Effector CD4-positive, alpha-beta T cell (primary cell): ENCODE measurements around the gene GRAMD2A.

ENCODE experiments used
- DNase-seq: peaks from one replicate; pipeline ENCODE4 v3.0.0-alpha.2; 2020

Gene GRAMD2A

DNA sequence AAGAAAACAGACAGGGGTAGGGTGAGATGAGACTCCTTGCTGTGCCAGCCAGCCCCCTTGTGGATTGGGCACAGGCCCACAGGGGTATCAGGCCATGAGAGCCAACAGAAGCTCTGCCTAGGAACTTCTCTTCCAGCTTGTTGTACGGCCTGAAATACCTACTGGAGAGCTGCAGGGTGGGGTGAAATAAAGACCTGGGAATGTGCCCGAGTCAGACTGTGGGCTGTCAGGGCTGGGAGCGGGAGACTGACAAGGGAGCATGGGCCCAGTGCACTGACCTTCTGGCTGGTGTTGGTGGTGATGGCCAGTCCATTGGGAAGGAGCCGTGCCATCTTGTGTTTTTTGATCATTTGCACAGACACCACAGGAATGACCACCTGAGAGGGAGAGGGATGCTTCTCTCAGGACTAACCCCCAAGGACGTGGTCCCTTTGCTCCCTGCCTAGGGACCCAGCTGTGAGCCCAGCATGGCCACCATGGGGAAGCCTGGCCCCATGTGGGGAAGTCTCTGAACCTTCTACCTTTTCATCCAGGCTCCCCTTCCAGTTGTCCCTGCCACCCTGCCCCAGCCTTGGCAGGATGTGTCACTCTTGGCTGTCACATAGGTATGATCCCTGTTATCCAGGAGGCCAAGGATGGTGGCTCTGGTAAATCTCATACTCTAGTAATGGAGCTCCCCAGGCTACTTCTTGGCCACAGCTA is 30.7 kb downstream of the GRAMD2A start:
- DNase-seq = no peak

DNA sequence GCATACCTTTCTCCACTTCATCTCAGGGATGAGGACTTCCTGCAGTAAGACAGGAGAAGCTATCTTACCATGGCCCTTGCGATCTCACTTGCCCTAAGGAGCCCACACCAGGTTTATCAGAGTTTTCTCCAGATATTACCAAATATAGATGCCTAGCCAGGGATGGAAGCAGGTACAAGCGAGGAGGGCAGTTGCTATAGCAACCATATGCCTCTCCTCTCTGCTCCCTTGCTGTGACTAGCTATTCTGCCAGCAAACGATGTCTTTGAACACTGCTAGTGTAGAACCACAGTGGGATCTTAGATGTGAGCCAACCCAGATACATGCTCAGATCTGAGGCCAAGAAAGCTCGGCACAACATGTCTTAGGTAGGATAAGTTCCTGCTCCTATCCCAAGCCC is 33.9 kb downstream of the GRAMD2A start:
- DNase-seq = no peak

GRCh38 chr15:72162569-72162968 is 35.0 kb downstream of the GRAMD2A start:
- no peak for DNase-seq

DNA sequence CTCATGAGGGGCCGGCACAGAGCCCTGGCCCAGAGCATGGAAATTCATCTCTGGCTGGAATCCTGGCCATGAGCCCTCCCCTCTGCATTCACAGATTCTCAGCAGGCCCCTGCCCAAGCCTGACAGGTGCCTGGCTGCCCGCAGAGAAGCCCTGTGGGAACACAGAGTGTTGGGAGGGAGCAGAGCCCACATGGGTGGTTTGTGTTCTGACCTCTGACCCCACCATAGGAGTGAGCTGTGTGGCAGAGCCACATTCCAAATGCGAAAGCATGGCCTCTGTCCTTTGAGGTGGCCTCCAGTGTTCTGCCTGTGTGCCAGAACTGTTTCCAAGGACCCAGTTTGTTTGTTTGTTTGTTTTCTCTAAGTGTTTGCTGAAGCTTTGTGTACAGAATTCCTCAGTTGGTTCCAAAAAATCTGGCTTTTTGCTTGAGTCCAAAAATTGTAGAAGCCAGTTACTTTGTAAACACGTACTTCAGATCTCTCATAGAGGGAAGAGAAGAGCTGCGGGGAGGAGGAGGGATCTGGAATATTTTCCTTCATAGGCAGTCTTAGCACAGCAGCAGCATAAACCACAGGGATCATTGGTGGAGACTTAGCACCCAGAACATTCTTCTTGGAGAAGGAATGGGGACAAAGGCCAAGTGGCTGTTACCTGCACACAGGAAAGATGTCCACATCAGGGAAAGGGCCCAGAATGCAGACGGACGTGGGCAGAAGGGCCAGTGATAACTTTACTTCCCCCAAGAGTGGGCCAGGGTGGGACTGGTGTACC is 36.0 kb downstream of the GRAMD2A start:
- no peak for DNase-seq

DNA sequence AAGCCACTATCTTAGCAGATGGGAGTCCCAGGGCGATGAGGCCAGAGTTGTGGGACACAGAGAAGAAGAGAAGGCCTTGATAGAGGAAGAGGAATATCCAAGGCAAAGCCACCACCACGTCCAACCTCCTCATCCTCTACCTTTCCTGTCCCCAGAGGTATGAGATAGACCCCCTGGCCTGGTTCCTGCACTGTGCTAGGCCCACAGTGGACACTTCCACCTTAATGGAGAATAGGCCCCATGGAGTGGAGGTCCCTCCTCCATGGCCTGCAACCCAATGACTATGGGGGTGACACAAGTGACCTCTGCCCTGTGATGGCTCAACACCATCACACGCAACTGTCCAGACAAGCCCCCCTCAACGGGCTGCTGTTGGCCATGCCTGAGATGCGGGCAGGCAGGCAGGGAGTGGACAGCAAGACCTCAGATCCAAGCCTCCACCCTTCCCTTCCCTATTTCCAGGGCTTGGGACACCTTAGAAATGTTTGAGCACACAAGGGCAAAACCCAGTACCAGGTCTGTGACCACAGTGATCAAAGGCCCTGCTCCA is 36.8 kb downstream of the GRAMD2A start:
- no peak for DNase-seq

- DNase-seq = no peak
These were observed 40.7 kb downstream of the GRAMD2A start for GRCh38 chr15:72156928-72157327.

GRCh38 chr15:72155635-72156616 is 41.7 kb downstream of the GRAMD2A start:
- DNase-seq = peak; percentile 76

- no peak for DNase-seq
These were observed 42.5 kb downstream of the GRAMD2A start for GRCh38 chr15:72155003-72155621.

DNA sequence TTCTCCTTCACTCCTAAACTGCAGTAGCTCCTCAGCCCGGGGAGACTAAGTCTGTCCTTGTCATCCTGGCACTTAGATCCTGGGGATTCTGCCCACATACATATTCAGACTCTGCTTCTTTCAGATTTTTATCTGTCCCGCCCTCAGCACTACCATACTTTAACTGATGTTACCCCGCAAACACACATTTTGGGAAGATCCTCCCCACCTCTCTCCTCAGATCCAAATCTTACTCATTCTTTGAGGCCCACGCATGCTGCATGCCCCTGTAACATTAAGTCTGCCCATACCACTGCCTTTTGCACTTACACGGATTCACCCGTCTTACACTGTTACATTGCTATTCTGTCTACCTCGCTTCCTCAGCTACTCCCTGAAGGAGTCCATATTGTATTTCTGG is 43.3 kb downstream of the GRAMD2A start:
- no peak for DNase-seq

- DNase-seq = no peak
These were observed 44.2 kb downstream of the GRAMD2A start for GRCh38 chr15:72153269-72154000.

DNA sequence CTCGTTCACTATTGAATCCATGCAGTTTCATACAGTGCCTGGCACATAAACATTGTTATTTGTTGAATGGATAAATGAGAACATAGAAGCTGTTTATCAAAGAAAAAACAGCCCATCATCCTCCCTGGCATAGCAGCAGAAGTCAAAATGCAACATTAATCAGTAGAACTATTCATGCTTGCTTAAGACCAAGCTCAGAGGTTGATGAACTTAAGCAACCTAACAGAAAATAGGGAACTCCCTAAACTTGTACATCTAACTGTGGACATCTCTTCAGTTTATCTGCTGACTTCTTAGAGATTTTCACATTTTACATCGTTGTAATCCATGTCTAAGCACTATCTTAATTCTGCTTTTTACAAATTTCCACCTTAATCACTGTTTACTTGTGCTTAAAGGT is 50.2 kb downstream of the GRAMD2A start:
- no peak for DNase-seq

- DNase-seq = no peak
These were observed 50.7 kb downstream of the GRAMD2A start for GRCh38 chr15:72146934-72147333.

- no peak for DNase-seq
These were observed 51.4 kb downstream of the GRAMD2A start for GRCh38 chr15:72146221-72146620.

DNA sequence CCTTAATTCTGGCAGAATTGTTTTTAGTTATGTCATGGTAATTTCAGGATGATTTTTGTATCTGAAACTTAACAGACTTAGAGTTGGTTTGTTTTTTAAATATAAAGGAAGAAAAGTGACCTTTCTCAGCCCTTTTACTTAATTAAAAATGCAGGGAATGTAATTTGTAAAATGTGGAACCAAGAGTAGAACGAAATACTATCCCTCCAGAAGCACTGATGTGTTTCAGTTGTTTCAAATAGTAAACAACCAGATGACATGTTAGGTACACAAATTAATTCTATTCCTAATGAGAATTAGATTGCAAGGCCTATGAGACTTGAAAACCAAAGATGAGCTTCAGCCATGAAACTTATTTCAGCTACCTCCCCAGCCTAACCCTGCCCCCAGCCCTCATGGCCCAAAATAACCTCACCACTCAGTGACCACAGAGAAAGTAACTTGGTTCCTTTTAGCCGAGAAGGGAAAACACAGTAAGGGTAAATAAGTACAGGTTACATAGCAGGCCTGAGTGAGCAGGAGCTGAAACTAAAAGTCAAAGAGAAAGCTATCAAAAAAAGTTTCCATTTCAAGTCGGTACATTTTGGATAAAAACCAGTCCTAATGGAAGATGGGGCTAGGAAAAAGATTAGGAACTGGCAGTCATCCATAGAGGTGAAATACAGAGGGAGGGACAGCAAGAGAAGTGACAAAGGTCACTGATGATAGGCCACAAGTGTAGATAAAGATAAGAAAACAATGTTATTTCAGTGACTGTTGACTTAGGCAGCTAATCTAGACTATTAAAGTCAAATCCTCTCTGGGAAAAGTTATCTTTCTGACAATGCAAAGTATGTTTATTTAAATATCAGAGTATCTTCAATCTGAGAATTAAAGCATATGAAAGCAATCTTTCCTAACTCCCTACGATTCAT is 56.2 kb downstream of the GRAMD2A start:
- DNase-seq = no peak

GRCh38 chr15:72140088-72140487 is 57.5 kb downstream of the GRAMD2A start:
- no peak for DNase-seq

DNA sequence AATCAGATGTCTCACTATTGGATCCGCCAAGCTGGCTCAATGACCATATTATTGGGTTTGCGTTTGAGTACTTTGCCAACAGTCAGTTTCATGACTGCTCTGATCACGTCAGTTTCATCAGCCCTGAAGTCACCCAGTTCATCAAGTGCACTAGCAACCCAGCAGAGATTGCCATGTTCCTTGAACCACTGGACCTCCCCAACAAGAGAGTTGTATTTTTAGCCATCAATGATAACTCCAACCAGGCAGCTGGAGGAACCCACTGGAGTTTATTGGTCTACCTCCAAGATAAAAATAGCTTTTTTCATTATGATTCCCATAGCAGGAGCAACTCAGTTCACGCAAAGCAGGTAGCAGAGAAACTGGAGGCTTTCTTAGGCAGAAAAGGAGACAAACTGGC is 57.9 kb downstream of the GRAMD2A start:
- no peak for DNase-seq

DNA sequence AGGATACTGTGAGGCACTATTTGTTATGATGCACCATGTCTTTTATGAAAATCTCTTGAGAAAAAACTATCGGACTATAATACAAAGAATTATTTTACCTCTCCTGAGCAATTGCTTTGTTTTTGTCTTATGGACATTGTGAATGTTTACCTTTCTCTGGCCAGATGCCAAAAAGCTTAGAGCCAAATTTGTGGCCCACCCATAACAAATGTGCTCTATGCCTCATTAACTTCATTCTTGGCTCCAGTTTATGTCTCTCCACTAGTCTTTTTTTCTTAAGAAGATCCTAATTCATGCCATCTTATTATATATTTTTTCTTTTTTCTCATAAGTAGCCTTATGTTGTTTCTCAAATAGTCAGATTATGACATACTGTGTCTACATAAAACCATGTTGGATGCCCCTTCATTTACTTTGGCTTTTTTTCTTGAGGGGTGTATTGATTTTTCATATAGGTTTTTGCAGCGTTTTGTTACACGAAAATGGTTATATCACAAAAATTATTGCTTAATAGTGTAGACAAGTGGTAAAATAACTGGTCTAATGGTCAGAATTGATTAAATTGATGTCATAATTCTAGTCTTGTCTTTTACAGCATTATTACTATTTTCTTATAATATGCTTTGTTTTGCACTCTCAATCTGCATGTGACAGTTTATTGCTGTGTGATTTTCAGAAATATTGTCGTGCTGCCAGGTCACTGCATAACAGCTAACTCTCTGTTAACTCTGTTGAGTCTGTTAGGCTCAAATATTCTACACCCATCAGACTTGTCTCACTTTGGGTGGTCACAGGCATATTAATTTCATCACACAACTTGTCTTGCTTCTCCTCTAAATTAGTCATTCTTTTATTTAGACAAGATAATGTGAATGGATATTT is 61.2 kb downstream of the GRAMD2A start:
- no peak for DNase-seq

GRCh38 chr15:72135719-72136118 is 61.9 kb downstream of the GRAMD2A start:
- no peak for DNase-seq

- no peak for DNase-seq
These were observed 64.4 kb downstream of the GRAMD2A start for GRCh38 chr15:72133211-72133610.

GRCh38 chr15:72131922-72132321 is 65.7 kb downstream of the GRAMD2A start:
- no peak for DNase-seq
